Endothelial cell of umbilical vein (primary cell): Measurements from ENCODE around the gene GSTM4. TPM values are rescaled to one million over a fixed set of nuclear protein-coding genes. Genes with fewer than 3 reads are reported as not detected.

Source experiments
- BruUV-seq: library from RNA; stranded (reverse); fragments of 400-500 nt; replicated peaks from 2 replicates; lab custom pipeline; 2021; lab: Mats Ljungman, UMichigan
- CTCF ChIA-PET: fragments of 300-600, 350-600 bp; sonication (Branson Sonifier 250); formaldehyde crosslinking; loops from one replicate; lab custom pipeline; 2021; ENCODE audit warnings: antibody characterized with exemption, inconsistent platforms; lab: Charles Lee
- POLR2A ChIA-PET: fragments of 300-600, 350-600 bp; sonication (Branson Sonifier 250); formaldehyde crosslinking; loops from one replicate; lab custom pipeline; 2021; ENCODE audit warnings: antibody characterized with exemption, inconsistent platforms; lab: Charles Lee
- DNase-seq: peaks from one replicate; pipeline ENCODE4 v3.0.0-alpha.2; 2011; ENCODE audit warnings: low read depth, low spot score
- FAIRE-seq: peaks from 2 replicates; lab custom pipeline; 2011; peaks lifted over from hg19 to GRCh38; lab: Jason Lieb, UNC
- H2AFZ ChIP-seq: 2 replicates; pipeline ENCODE4 v1.6.0; 2012; ENCODE audit warnings: low read depth, low read length, control low read depth, inconsistent platforms
- H3K27ac ChIP-seq: 2 replicates; pipeline ENCODE4 v1.5.1; 2011; ENCODE audit warnings: low read depth, mild to moderate bottlenecking, control low read depth, low read length, moderate library complexity; ENCODE audit not compliant: insufficient read depth
- H3K27me3 ChIP-seq, 2 experiments: 2 replicates each; pipeline versions ENCODE4 v1.6.0 to v1.6.1; 2011; ENCODE audit warnings: low read length in 2 of 2, mixed read lengths in 1 of 2; ENCODE audit not compliant: control insufficient read depth in 2 of 2, insufficient read depth in 2 of 2
- H3K36me3 ChIP-seq, 2 experiments: 2 replicates in 1 of 2; 3 replicates in 1 of 2; pipeline ENCODE4 v1.5.1; 2011; ENCODE audit warnings: low read length in 2 of 2, mild to moderate bottlenecking in 1 of 2, moderate library complexity in 1 of 2; ENCODE audit not compliant: control insufficient read depth in 2 of 2, insufficient read depth in 2 of 2; ENCODE audit errors: extremely low read depth in 1 of 2
- H3K4me1 ChIP-seq: 3 replicates; pipeline ENCODE4 v1.5.1; 2011; ENCODE audit warnings: mild to moderate bottlenecking, low read length; ENCODE audit not compliant: control insufficient read depth, insufficient read depth; ENCODE audit errors: extremely low read depth
- H3K4me2 ChIP-seq: 2 replicates; pipeline ENCODE4 v1.6.1; 2011; ENCODE audit warnings: low read length, control low read depth, mixed read lengths; ENCODE audit not compliant: insufficient read depth
- H3K4me3 ChIP-seq, 3 experiments: fragments of 200-600 bp in 1 of 3; sonication (generic), shearing (Covaris generic) in 1 of 3; replicated peaks in 1 of 3; 2 replicates each; pipeline ENCODE4 v1.5.1; 2011 to 2016; ENCODE audit warnings: control low read depth in 3 of 3, low read length in 3 of 3, mild to moderate bottlenecking in 2 of 3, inconsistent platforms in 1 of 3, low read depth in 1 of 3, moderate library complexity in 1 of 3; ENCODE audit not compliant: insufficient read depth in 1 of 3
- H3K79me2 ChIP-seq: 2 replicates; pipeline ENCODE4 v1.6.0; 2012; ENCODE audit warnings: low read length, inconsistent platforms; ENCODE audit not compliant: control insufficient read depth, insufficient read depth
- H3K9ac ChIP-seq: replicated peaks from 2 replicates; pipeline ENCODE3; 2011; ENCODE audit warnings: low read length, control low read depth; ENCODE audit not compliant: insufficient read depth; ENCODE audit errors: extremely low read depth
- H3K9me1 ChIP-seq: replicated peaks from 3 replicates; pipeline ENCODE4 v1.6.0; 2011; ENCODE audit warnings: mild to moderate bottlenecking, low read length; ENCODE audit not compliant: control insufficient read depth, insufficient read depth; ENCODE audit errors: extremely low read depth
- H3K9me3 ChIP-seq: replicated peaks from 2 replicates; pipeline ENCODE4 v1.5.1; 2012; ENCODE audit warnings: low read length, inconsistent platforms; ENCODE audit not compliant: control insufficient read depth, insufficient read depth
- H4K20me1 ChIP-seq: replicated peaks from 2 replicates; pipeline ENCODE3; 2011; ENCODE audit warnings: mild to moderate bottlenecking, low read length; ENCODE audit not compliant: control insufficient read depth, insufficient read depth; ENCODE audit errors: extremely low read depth
- EZH2 ChIP-seq: IDR thresholded peaks from 2 replicates; pipeline ENCODE4 v1.6.1; 2012; ENCODE audit warnings: borderline replicate concordance, low read depth, mild to moderate bottlenecking, moderate library complexity, low read length, inconsistent platforms; ENCODE audit not compliant: severe bottlenecking
- FOS ChIP-seq: IDR thresholded peaks from 2 replicates; pipeline ENCODE4 v1.6.1; 2011; ENCODE audit warnings: mild to moderate bottlenecking, low read length, moderate library complexity, borderline replicate concordance; ENCODE audit not compliant: insufficient read depth
- GATA2 ChIP-seq: IDR thresholded peaks from 2 replicates; pipeline ENCODE4 v1.7.0; 2011; ENCODE audit warnings: low read depth, mild to moderate bottlenecking, moderate library complexity, mixed read lengths, low read length; ENCODE audit not compliant: insufficient read length, insufficient read depth
- JUN ChIP-seq: IDR thresholded peaks from 2 replicates; pipeline ENCODE4 v1.6.1; 2011; ENCODE audit warnings: borderline replicate concordance, low read depth; ENCODE audit not compliant: insufficient read length, insufficient read depth
- MYC ChIP-seq: IDR thresholded peaks from one replicate; pipeline ENCODE4 v1.6.1; 2011; ENCODE audit warnings: mild to moderate bottlenecking, low read depth, low read length
- POLR2A ChIP-seq: IDR thresholded peaks from 2 replicates; pipeline ENCODE4 v1.6.1; 2012; ENCODE audit warnings: low read depth, mild to moderate bottlenecking, control low read depth, low read length
- POLR2AphosphoS5 ChIP-seq: IDR thresholded peaks from 2 replicates; pipeline ENCODE4 v1.6.1; 2012; ENCODE audit warnings: low read depth, mild to moderate bottlenecking, control low read depth, low read length, moderate library complexity; ENCODE audit not compliant: insufficient read depth
- dilution Hi-C: fragments of 300-500 bp; cut with MboI; formaldehyde crosslinking; loops from one replicate; pipeline ENCODE4 v1.15.0; 2019; ENCODE audit warnings: low sequenced_read_pairs; ENCODE audit not compliant: extremely low pct_ligation_motif_present
- intact Hi-C: fragments of 100-400 bp; cut with micrococcal nuclease; formaldehyde crosslinking; loops from one replicate; pipeline ENCODE4 v1.10.0; 2022
- polyA plus RNA-seq, 4 experiments: library from polyadenylated mRNA; depleted of rRNA in 3 of 4; stranded (reverse) in 3 of 4; unstranded in 1 of 4; fragments of >200 nt; gene quantifications; 2 replicates each; pipeline versions ENCODE4 v1.2.1 to v1.2.3, GENCODE V29; 2011 to 2012; ENCODE audit warnings: missing spikeins in 1 of 4
- total RNA-seq: library from RNA; stranded (reverse); gene quantifications from 2 replicates; pipeline ENCODE4 v1.2.3, GENCODE V29; 2021
- TF ChIP-seq, protein P1 (sequence below): IDR thresholded peaks from 2 replicates; pipeline ENCODE4 v1.6.1; 2011; ENCODE audit not compliant: insufficient read depth, insufficient read length
- TF ChIP-seq, protein P2 (sequence below), 2 donors: IDR thresholded peaks; 1 replicate in 1 of 2; 2 replicates in 1 of 2; pipeline ENCODE4 v1.5.1; 2011; ENCODE audit warnings: low read length in 2 of 2, mild to moderate bottlenecking in 2 of 2, moderate library complexity in 2 of 2, control low read depth in 1 of 2, inconsistent platforms in 1 of 2, low read depth in 1 of 2; ENCODE audit not compliant: insufficient read depth in 1 of 2; ENCODE audit errors: extremely low read depth in 1 of 2

GSTM4 gene
- total and polyA plus RNA-seq, 2 donors (not counting 3 experiments of a cell fraction or from before 2014, with no cell fraction given), result 9.5 to 11.6 TPM

DNA sequence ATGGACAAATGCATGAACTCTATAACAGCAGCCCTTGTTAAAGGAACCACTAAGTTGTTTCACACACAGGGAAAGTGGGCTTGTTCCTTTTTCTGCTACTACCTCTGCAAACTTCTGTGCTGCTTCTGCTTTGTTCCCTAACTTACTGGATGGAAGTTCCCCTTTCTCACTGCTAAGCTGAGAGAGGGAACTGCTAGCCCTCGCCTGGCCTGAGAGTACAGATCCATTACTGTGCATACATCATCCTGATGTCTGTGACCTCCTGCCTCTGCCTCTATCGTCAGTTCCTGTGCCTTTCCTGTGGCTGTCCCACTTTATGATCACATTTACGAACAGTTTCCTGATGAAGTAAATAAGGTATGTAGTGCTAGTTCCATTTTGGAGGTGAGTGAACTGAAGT, 40.0 kb upstream of the GSTM4 start:
- Histone ChIP-seq H2AFZ (peak overlapping the region; percentile 40), H3K79me2 (peaks cover 9% of the 10 kb centered on the region), H3K4me3 (no peak overlapping the region), H4K20me1 (no peaks in the 10 kb centered on the region), H3K27me3 (no peaks in the 10 kb centered on the region), H3K4me1 (peaks cover 66% of the 10 kb centered on the region), H3K9me1 (no peaks in the 10 kb centered on the region), H3K4me2 (peak overlapping the region; percentile 60), H3K36me3 (no peaks in the 10 kb centered on the region), H3K9ac (peak overlapping the region; percentile 28), H3K9me3 (no peaks in the 10 kb centered on the region), H3K27ac (peak overlapping the region; percentile 92)
- FAIRE-seq (peak; percentile 88), DNase-seq (peak; percentile 86)
- no TSS peak for BruUV-seq
- TF ChIP-seq FOS (peak; percentile 22), JUN (peak; percentile 3), MYC (no peak), POLR2AphosphoS5 (peak; percentile 55), POLR2A (peak; percentile 43)
- intact Hi-C loops, result loop anchor here (1.0 to 10.0 kb wide), 3 partner anchors 21 to 131 kb away; partner anchors contain the start of gene ATXN7L2
- ChIA-PET CTCF (interaction anchor here (0.7 to 5.8 kb wide), 8 partner anchors 11 to 70 kb away, joined by 3 to 48 read pairs (median 8); partner anchors contain the start of gene GNAI3), POLR2A (no interaction called here)
- dilution Hi-C loops, result no loop called here

DNA sequence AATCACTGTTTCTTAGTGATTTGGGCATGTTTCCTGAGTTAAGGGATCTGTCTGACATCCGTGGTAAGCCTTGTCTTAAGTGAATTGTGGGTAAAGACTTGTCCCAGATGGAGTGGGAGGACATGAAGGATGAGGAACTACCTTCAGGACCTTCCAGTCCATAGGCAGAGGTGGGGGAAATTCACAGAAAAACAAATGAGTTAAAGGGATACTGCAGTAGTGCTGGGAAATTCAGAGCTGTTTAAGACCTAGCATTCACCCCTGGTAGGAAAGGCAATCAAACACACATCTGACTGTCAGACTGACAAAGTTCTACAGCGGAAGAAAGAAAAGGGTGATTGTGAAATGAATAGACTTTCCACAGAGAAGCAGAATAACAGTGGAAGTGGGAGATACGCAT, 39.5 kb upstream of the GSTM4 start:
- no peaks in the 10 kb centered on the region for H4K20me1 ChIP-seq
- peaks cover 66% of the 10 kb centered on the region for H3K4me1 ChIP-seq
- intact Hi-C loops (loop anchor here (1.0 to 10.0 kb wide), 3 partner anchors 21 to 132 kb away; partner anchors contain the start of gene ATXN7L2), dilution Hi-C loops (no loop called here)
- H3K79me2 ChIP-seq, result peaks cover 13% of the 10 kb centered on the region
- H3K27ac ChIP-seq, result peak overlapping the region; percentile 92
- no peak overlapping the region for H2AFZ ChIP-seq
- no peaks in the 10 kb centered on the region for H3K9me1 ChIP-seq
- H3K9me3 ChIP-seq, result no peaks in the 10 kb centered on the region
- H3K27me3 ChIP-seq, result no peaks in the 10 kb centered on the region
- DNase-seq (peak; percentile 27), FAIRE-seq (no peak)
- H3K36me3 ChIP-seq, result no peaks in the 10 kb centered on the region
- peak overlapping the region; percentile 60 for H3K4me2 ChIP-seq
- ChIA-PET POLR2A (interaction anchor here (1.0 to 1.2 kb wide), 2 partner anchors 21 to 68 kb away, joined by 3 to 12 read pairs; partner anchors contain the start of gene GNAI3), CTCF (interaction anchor here (0.7 to 5.8 kb wide), 15 partner anchors 8 to 84 kb away, joined by 3 to 48 read pairs (median 5); partner anchors contain the start of gene GNAI3)
- H3K9ac ChIP-seq, result peak overlapping the region; percentile 24
- TF ChIP-seq EZH2 (no peak), MYC (no peak), POLR2A (no peak), POLR2AphosphoS5 (no peak), JUN (no peak), GATA2 (no peak), FOS (no peak)
- TF ChIP-seq, protein P1, sequence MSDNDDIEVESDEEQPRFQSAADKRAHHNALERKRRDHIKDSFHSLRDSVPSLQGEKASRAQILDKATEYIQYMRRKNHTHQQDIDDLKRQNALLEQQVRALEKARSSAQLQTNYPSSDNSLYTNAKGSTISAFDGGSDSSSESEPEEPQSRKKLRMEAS, result no peak
- TF ChIP-seq, protein P2, sequence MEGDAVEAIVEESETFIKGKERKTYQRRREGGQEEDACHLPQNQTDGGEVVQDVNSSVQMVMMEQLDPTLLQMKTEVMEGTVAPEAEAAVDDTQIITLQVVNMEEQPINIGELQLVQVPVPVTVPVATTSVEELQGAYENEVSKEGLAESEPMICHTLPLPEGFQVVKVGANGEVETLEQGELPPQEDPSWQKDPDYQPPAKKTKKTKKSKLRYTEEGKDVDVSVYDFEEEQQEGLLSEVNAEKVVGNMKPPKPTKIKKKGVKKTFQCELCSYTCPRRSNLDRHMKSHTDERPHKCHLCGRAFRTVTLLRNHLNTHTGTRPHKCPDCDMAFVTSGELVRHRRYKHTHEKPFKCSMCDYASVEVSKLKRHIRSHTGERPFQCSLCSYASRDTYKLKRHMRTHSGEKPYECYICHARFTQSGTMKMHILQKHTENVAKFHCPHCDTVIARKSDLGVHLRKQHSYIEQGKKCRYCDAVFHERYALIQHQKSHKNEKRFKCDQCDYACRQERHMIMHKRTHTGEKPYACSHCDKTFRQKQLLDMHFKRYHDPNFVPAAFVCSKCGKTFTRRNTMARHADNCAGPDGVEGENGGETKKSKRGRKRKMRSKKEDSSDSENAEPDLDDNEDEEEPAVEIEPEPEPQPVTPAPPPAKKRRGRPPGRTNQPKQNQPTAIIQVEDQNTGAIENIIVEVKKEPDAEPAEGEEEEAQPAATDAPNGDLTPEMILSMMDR (IDR thresholded peaks at IDR 0.05; ENCODE audit: extremely low read depth in 1 of 2, insufficient read depth in 1 of 2, low read depth in 1 of 2, low read length in 2 of 2), result no peak
- TSS peak; percentile 53 for BruUV-seq
- H3K4me3 ChIP-seq, result no peak overlapping the region
